ENCODE data around the gene NISCH. TPM values are rescaled to one million over a fixed set of nuclear protein-coding genes. Genes with fewer than 3 reads are reported as not detected.

The NISCH gene
- total RNA-seq, 1 donor from 2014 or later, result 80.5 TPM

DNA sequence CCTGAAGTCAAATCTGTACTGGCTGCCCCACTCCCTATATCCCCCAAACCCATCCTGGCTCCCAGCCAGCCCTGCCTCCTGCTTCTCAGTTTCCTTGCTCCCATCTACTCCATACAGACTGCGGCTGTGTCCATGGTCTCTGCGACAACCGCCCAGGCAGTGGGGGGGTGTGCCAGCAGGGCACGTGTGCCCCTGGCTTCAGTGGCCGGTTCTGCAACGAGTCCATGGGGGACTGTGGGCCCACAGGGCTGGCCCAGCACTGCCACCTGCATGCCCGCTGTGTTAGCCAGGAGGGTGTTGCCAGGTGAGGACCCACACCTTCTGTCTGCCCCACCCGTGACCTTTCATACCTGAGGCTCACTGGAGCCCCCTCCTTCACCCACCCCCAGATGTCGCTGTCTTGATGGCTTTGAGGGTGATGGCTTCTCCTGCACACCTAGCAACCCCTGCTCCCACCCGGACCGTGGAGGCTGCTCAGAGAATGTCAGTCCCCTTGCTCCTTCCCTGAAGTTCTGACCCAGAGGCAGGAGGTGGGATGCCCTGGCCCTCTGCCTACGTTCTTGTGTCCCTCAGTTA, 54.4 kb downstream of the NISCH start:
- TF ChIP-seq EZH2phosphoT487 (IDR thresholded peaks at IDR 0.05) (no peak), EZH2 (IDR thresholded peaks at IDR 0.05) (no peak)
- TF ChIP-seq, protein P1, sequence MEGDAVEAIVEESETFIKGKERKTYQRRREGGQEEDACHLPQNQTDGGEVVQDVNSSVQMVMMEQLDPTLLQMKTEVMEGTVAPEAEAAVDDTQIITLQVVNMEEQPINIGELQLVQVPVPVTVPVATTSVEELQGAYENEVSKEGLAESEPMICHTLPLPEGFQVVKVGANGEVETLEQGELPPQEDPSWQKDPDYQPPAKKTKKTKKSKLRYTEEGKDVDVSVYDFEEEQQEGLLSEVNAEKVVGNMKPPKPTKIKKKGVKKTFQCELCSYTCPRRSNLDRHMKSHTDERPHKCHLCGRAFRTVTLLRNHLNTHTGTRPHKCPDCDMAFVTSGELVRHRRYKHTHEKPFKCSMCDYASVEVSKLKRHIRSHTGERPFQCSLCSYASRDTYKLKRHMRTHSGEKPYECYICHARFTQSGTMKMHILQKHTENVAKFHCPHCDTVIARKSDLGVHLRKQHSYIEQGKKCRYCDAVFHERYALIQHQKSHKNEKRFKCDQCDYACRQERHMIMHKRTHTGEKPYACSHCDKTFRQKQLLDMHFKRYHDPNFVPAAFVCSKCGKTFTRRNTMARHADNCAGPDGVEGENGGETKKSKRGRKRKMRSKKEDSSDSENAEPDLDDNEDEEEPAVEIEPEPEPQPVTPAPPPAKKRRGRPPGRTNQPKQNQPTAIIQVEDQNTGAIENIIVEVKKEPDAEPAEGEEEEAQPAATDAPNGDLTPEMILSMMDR (IDR thresholded peaks at IDR 0.05), result no peak
- Histone ChIP-seq H3K27me3 (no peaks in the 10 kb centered on the region), H3F3A (ENCODE audit: low read depth) (no peaks in the 10 kb centered on the region), H4K20me1 (ENCODE audit: low read depth) (no peaks in the 10 kb centered on the region), H3K4me2 (no peak overlapping the region), H3K9ac (no peak overlapping the region), H3K4me3 (no peak overlapping the region), H3K4me1 (peaks cover 19% of the 10 kb centered on the region), H2AFZ (replicated peaks) (no peak overlapping the region), H3K9me3 (ENCODE audit: low read depth) (no peaks in the 10 kb centered on the region), H3K36me3 (no peaks in the 10 kb centered on the region), H3K27ac (no peak overlapping the region), H3K79me2 (ENCODE audit: low read depth) (no peaks in the 10 kb centered on the region)
- H3K4me1 Mint-ChIP-seq, result peaks cover 8% of the 10 kb centered on the region
- peaks cover 2% of the 10 kb centered on the region for H3K27me3 Mint-ChIP-seq (ENCODE audit: insufficient read depth, low read depth)
- H3K9me3 Mint-ChIP-seq, result no peaks in the 10 kb centered on the region
- peak overlapping the region; percentile 33 for H3K27ac Mint-ChIP-seq
- H3K36me3 Mint-ChIP-seq, result no peaks in the 10 kb centered on the region
- no peak overlapping the region for H3K4me3 Mint-ChIP-seq
- no peak for DNase-seq (ENCODE audit: low spot score)

DNA sequence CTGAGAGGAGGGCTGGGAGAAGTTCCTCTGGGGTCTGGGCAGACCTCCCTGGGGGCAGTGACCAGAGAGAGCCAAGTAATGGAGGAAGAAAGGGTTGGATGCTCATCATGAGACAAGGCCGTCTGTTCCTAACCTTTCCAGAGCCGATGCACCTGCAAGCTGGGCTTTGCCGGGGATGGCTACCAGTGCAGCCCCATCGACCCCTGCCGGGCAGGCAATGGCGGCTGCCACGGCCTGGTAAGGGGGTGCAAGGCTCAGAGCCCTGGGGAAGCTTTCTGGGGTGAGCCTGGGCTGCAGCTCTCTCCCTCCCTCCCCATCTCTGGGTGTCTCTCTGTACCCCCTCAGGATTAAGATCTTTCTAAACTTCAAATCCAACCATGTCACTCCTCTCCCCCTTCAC, 56.1 kb downstream of the NISCH start:
- Histone ChIP-seq H3K9me3 (ENCODE audit: low read depth) (no peaks in the 10 kb centered on the region), H3K79me2 (ENCODE audit: low read depth) (no peaks in the 10 kb centered on the region), H3K9ac (no peak overlapping the region), H3K4me1 (peaks cover 11% of the 10 kb centered on the region), H2AFZ (replicated peaks) (no peak overlapping the region), H3K4me2 (no peak overlapping the region), H3K36me3 (no peaks in the 10 kb centered on the region), H3K27ac (no peak overlapping the region), H3K27me3 (no peaks in the 10 kb centered on the region), H3K4me3 (no peak overlapping the region), H3F3A (ENCODE audit: low read depth) (no peaks in the 10 kb centered on the region), H4K20me1 (ENCODE audit: low read depth) (no peaks in the 10 kb centered on the region)
- DNase-seq (ENCODE audit: low spot score), result no peak
- peaks cover 2% of the 10 kb centered on the region for H3K27me3 Mint-ChIP-seq (ENCODE audit: insufficient read depth, low read depth)
- no peak overlapping the region for H3K4me3 Mint-ChIP-seq
- peaks cover 12% of the 10 kb centered on the region for H3K4me1 Mint-ChIP-seq
- no peaks in the 10 kb centered on the region for H3K36me3 Mint-ChIP-seq
- no peak overlapping the region for H3K27ac Mint-ChIP-seq
- H3K9me3 Mint-ChIP-seq, result no peaks in the 10 kb centered on the region
- TF ChIP-seq EZH2 (IDR thresholded peaks at IDR 0.05) (no peak), EZH2phosphoT487 (IDR thresholded peaks at IDR 0.05) (no peak)
- TF ChIP-seq, protein P1 (IDR thresholded peaks at IDR 0.05), result no peak

DNA sequence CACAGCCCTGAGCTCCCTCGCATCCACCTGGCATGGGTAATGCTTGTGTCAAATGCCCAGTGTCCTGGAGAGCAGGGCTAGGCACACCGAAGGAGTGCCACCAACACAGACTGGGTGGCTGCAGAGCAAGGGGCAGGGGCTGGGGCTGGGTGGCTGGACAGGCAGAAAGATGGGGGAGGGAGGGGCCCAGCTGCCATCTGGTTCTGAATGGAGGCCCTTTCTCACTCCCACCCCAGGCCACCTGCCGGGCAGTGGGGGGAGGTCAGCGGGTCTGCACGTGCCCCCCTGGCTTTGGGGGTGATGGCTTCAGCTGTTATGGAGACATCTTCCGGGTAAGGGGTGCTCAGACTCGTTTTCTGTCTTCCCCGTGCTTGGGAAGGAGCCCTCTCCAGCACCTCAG, 56.7 kb downstream of the NISCH start:
- Mint-ChIP-seq H3K27me3 (ENCODE audit: insufficient read depth, low read depth) (peaks cover 2% of the 10 kb centered on the region), H3K9me3 (no peaks in the 10 kb centered on the region), H3K36me3 (no peaks in the 10 kb centered on the region), H3K4me1 (peaks cover 11% of the 10 kb centered on the region), H3K4me3 (no peak overlapping the region), H3K27ac (no peak overlapping the region)
- Histone ChIP-seq H3K36me3 (no peaks in the 10 kb centered on the region), H3K9me3 (ENCODE audit: low read depth) (no peaks in the 10 kb centered on the region), H3K4me1 (peaks cover 7% of the 10 kb centered on the region), H2AFZ (replicated peaks) (no peak overlapping the region), H3K4me3 (no peak overlapping the region), H3K4me2 (no peak overlapping the region), H3K27me3 (no peaks in the 10 kb centered on the region), H4K20me1 (ENCODE audit: low read depth) (no peaks in the 10 kb centered on the region), H3F3A (ENCODE audit: low read depth) (no peaks in the 10 kb centered on the region), H3K27ac (no peak overlapping the region), H3K9ac (no peak overlapping the region), H3K79me2 (ENCODE audit: low read depth) (no peaks in the 10 kb centered on the region)
- TF ChIP-seq, protein P1 (IDR thresholded peaks at IDR 0.05), result no peak
- TF ChIP-seq EZH2phosphoT487 (IDR thresholded peaks at IDR 0.05) (no peak), EZH2 (IDR thresholded peaks at IDR 0.05) (no peak)
- no peak for DNase-seq (ENCODE audit: low spot score)
